ENCODE results near the gene HMGB2. TPM values are rescaled to one million over a fixed set of nuclear protein-coding genes. Genes with fewer than 3 reads are reported as not detected.

The HMGB2 gene
- total and polyA plus RNA-seq, 2 experiments from 2014 or later = 103 to 593 TPM

DNA sequence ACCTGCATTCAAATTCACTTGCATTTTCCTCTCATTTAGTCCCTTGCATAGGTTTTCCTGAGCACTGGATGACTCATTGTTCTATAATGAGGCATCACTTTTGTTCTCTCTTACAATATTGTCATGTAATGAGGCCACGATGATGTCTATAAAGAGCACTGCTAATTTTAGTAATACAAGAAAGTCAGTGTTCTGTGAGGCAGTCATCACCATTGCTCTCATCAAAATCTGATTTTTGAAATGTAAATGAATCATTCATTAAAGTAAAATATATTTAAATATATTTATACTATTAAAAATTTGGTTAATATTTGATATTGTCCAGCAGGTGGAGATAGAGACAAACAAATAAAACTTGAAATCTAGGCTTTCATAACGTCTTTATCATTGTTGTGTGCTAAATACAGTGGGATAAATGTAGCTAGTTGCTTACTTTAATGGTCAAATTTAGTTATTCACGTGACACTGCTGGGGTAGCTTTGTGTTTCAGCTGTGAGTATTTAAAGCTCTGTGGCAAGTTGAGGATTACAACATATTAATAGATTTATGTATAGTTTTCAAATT is 15.4 kb downstream of the HMGB2 start:
- Histone ChIP-seq H3K9me2 (ENCODE audit: insufficient read depth) (no peaks in the 10 kb centered on the region), H3K27me3 (ENCODE audit: insufficient read depth) (no peaks in the 10 kb centered on the region), H3K4me1 (ENCODE audit: insufficient read depth) (peaks cover 22% of the 10 kb centered on the region), H3K4me3 (peak overlapping the region; percentile 17; the same call in 1 of the 2 replicates), H3K27ac (ENCODE audit: low read depth) (0 out of 2 replicates have a peak overlapping the region, but pooled peaks have one; percentile 26), H3F3A (replicated peaks; ENCODE audit: low read depth) (no peaks in the 10 kb centered on the region), H3K79me2 (replicated peaks; ENCODE audit: insufficient read depth) (no peaks in the 10 kb centered on the region), H3K4me2 (peak overlapping the region; percentile 48), H3K36me3 (ENCODE audit: insufficient read depth) (no peaks in the 10 kb centered on the region; the same call in 1 of the 2 replicates), H4K20me1 (replicated peaks; ENCODE audit: insufficient read depth) (no peaks in the 10 kb centered on the region), H2AFZ (no peak overlapping the region)
- Mint-ChIP-seq H3K27ac (peak overlapping the region; percentile 28; the same call in 1 of the 2 replicates), H3K27me3 (ENCODE audit: insufficient read depth, low read depth, poor library complexity) (peaks cover 2% of the 10 kb centered on the region), H3K4me3 (no peak overlapping the region), H3K9me3 (no peaks in the 10 kb centered on the region), H3K4me1 (peaks cover 25% of the 10 kb centered on the region; the same call in 2 of the 3 replicates), H3K36me3 (ENCODE audit: low read depth) (peaks cover 21% of the 10 kb centered on the region; the same call in 2 of the 3 replicates)
- DNase-seq (ENCODE audit: low spot score) (peak; percentile 35), ATAC-seq (no peak)
- TF ChIP-seq REST (IDR thresholded peaks at IDR 0.05; ENCODE audit: unreplicated experiment) = no peak
- peak; percentile 55; the same call in 1 of the 2 replicates for TF ChIP-seq NANOG (IDR thresholded peaks at IDR 0.05; ENCODE audit: borderline replicate concordance)
- TF ChIP-seq ZNF462 (CRISPR knock-in tag; IDR thresholded peaks at IDR 0.05) = no peak

Data from GM23338 (cell line).